ENCODE results near the gene HSPA2.
A peak's percentile ranks its signal among the peaks of the same experiment; 100 is the strongest.
"Not testable (repeated sequence)": the region's sequence is repeated elsewhere in the genome, so short reads cannot be mapped to it uniquely, and the experiment has no call there.

Gene HSPA2

DNA sequence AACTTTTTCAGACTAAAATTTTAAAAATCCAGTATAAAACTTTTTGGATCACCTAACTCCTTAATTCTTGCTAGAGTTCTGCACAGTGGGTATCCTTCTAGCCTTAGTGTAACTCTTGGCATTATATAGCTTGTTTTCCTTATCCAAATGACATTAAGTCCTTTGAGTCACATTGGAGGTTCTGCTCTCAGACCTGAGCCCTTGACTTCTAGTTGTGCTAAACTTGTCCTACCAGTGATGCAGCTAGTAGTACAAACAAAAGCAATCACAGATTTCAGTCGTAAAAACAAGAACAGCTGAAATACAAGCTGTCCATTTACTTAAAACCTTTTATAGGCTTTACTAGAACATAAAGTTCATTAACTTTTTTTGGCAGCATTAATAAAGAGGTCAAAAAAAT, 25.5 kb upstream of the HSPA2 start:
- DNase-seq (ENCODE audit: low read depth), result no peak

DNA sequence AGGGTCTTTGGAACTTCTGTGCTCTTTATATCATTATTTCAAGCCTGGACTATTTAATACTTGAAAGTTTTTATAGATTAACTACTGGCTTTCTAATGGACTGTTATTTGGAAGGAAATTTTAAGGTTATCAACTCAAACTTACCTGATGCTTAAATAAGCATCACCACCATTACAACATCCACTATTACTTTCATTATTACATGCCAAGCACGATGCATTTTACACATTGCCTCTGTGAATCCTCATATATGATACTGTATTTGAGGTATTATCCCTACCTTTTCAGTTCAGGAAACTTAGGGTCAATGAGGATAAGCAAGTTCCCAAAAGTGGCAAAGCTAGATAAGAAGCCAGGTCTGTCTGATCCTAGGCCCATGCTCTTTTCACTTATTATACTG, 23.6 kb upstream of the HSPA2 start:
- DNase-seq (ENCODE audit: low read depth), result no peak

DNA sequence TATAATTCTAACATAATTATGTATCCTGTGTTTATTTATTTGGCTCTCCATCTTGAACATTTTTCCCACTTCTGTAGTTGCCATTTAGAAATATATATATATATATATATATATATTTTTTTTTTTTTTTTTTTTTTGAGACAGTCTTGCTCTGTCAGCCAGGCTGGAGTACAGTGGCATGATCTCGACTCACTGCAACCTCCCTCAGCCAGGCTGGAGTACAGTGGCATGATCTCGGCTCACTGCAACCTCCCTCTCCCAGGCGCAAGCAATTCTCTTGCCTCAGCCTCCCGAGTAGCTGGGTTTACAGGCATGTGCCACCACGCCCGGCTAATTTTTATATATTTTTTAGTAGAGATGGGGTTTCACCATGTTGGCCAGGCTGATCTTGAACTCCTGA, 22.9 kb upstream of the HSPA2 start:
- DNase-seq (ENCODE audit: low read depth), result not testable (repeated sequence)

DNA sequence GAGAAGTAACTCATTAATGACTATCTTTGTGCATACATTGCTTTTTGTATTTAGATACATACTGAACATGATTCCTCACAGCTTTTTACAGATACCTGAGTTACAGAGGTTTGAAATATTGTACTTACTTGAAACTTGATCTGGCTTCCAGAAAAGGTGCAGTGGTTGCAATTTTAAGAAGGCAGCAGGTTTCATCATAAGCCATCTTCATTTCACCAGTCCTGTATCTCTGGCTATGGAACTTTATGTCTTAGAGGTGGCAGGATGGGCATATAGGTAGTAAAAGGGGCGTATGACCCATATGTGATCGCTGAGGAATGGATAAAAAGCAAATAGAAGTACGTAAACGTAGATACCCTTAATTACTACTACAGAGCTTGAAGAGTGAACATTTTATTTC, 22.3 kb upstream of the HSPA2 start:
- no peak for DNase-seq (ENCODE audit: low read depth)

DNA sequence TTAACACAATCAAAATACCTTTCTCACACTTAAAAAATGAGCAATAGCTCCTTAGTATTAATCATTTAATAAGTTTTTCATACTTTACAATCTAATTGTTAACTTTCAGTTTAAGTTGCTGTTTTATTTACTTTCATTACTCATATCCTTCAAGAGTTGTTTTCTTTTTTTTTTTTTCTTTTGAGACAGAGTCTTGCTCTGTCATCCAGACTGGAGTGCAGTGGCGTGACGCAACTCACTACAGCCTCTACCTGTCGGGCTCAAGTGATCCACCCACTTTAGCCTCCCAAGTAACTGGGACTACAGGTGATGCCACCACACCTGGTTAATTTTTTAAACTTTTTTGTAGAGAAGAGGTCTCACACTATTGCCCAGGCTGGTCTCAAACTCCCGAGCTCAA, 19.8 kb upstream of the HSPA2 start:
- no peak for DNase-seq (ENCODE audit: low read depth)

DNA sequence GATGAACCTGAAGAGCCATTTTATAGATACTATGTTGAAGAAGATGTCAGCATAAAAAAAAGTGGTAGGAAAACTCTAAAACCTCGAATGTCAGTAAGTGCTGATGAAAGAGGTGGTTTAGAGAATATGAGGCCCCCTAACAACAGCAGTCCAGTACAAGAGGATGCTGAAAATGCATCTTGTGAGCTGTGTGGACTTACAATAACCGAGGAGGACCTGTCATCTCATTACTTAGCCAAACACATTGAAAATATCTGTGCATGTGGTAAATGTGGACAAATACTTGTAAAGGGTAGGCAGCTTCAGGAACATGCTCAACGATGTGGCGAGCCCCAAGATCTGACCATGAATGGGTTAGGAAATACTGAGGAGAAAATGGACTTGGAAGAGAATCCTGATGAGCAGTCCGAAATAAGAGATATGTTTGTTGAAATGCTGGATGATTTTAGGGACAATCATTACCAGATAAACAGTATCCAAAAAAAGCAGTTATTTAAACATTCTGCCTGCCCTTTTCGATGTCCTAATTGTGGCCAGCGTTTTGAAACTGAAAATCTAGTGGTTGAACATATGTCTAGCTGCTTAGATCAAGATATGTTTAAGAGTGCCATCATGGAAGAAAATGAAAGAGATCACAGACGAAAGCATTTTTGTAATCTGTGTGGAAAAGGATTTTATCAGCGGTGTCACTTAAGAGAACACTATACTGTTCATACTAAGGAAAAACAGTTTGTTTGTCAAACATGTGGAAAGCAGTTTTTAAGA, 17.8 kb upstream of the HSPA2 start:
- DNase-seq (ENCODE audit: low read depth), result no peak

DNA sequence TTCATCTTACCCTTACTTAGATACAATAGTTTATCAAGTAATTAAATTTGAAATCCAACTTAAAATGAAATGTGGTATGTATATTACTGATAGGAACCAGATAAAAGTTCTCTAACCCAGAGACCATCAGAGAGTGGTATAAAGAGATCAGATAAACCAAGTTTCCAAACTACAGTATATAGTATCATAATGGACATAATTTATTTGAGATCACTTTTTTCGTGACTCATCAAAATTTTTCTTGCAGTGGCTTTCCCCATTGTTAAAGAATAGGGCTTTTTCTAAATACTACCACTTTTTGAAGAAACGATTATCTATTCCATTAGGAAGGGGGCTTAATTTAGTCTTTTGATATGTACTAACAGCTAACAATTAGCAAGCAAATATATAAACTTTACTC, 15.2 kb upstream of the HSPA2 start:
- no peak for DNase-seq (ENCODE audit: low read depth)

DNA sequence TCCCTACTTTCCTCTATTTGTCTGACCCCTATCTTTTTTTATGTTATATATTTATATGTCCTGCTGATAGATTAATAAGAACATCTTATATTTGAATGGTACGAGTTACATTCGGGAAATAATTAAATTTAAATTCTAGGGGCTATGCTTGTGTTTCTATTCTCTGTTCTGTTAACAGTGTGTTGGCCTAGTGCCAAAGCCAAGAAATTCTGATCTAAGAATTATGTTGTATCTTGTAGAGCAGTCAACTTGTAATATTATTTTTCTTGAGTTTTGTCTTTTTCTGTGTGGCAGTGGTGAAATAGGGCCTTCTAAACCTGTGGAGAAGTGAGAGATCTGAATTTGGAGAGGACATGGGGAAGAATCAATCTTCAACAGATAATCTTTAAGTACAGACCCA, 9.0 kb upstream of the HSPA2 start:
- no peak for DNase-seq (ENCODE audit: low read depth)

DNA sequence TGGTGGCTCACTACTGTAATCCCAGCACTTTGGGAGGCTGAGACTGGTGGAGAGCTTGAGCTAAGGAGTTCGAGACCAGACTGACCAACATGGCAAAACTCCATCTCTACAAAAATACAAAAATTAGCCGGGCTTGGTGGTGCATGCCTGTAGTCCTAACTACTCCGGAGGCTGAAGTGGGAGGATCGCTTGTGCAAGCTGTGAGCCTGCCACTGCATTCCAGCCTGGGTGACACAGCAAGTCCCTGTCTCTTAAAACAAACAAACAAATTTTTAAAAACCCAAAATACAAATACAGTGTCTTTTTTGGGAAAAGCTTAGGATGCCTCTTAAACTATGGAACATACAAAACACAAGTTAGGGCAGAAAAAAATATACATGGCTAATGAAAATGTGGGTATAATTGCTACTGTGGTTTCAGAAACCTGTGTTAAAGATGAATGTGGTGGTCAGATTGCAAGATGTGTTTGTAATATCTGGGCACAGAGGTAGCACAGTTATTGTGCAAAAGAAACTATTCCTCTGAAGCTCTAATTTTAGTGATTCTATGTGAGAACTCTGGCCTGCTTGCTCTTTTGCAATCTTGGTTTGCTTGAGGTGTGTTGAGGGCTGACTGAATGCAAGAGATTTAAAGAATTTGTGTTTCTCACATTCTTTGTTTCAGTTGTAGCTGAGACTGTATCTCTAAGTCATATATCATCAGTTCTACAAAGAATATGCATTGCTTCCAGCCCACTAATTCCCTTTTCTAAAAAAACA, 3.9 kb upstream of the HSPA2 start:
- no peak for DNase-seq (ENCODE audit: low read depth)

DNA sequence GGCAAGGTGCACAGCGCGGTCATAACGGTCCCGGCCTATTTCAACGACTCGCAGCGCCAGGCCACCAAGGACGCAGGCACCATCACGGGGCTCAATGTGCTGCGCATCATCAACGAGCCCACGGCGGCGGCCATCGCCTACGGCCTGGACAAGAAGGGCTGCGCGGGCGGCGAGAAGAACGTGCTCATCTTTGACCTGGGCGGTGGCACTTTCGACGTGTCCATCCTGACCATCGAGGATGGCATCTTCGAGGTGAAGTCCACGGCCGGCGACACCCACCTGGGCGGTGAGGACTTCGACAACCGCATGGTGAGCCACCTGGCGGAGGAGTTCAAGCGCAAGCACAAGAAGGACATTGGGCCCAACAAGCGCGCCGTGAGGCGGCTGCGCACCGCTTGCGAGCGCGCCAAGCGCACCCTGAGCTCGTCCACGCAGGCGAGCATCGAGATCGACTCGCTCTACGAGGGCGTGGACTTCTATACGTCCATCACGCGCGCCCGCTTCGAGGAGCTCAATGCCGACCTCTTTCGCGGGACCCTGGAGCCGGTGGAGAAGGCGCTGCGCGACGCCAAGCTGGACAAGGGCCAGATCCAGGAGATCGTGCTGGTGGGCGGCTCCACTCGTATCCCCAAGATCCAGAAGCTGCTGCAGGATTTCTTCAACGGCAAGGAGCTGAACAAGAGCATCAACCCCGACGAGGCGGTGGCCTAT, 875 bp downstream of the HSPA2 start:
- no peak for DNase-seq (ENCODE audit: low read depth)

DNA sequence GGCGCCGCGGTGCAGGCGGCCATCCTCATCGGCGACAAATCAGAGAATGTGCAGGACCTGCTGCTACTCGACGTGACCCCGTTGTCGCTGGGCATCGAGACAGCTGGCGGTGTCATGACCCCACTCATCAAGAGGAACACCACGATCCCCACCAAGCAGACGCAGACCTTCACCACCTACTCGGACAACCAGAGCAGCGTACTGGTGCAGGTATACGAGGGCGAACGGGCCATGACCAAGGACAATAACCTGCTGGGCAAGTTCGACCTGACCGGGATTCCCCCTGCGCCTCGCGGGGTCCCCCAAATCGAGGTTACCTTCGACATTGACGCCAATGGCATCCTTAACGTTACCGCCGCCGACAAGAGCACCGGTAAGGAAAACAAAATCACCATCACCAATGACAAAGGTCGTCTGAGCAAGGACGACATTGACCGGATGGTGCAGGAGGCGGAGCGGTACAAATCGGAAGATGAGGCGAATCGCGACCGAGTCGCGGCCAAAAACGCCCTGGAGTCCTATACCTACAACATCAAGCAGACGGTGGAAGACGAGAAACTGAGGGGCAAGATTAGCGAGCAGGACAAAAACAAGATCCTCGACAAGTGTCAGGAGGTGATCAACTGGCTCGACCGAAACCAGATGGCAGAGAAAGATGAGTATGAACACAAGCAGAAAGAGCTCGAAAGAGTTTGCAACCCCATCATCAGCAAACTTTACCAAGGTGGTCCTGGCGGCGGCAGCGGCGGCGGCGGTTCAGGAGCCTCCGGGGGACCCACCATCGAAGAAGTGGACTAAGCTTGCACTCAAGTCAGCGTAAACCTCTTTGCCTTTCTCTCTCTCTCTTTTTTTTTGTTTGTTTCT, 1.7 kb downstream of the HSPA2 start:
- no peak for DNase-seq (ENCODE audit: low read depth)

DNA sequence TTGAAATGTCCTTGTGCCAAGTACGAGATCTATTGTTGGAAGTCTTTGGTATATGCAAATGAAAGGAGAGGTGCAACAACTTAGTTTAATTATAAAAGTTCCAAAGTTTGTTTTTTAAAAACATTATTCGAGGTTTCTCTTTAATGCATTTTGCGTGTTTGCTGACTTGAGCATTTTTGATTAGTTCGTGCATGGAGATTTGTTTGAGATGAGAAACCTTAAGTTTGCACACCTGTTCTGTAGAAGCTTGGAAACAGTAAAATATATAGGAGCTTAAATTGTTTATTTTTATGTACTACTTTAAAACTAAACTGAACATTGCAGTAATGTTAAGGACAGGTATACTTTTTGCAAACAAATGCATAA, 2.3 kb downstream of the HSPA2 start:
- DNase-seq (ENCODE audit: low read depth), result no peak

DNA sequence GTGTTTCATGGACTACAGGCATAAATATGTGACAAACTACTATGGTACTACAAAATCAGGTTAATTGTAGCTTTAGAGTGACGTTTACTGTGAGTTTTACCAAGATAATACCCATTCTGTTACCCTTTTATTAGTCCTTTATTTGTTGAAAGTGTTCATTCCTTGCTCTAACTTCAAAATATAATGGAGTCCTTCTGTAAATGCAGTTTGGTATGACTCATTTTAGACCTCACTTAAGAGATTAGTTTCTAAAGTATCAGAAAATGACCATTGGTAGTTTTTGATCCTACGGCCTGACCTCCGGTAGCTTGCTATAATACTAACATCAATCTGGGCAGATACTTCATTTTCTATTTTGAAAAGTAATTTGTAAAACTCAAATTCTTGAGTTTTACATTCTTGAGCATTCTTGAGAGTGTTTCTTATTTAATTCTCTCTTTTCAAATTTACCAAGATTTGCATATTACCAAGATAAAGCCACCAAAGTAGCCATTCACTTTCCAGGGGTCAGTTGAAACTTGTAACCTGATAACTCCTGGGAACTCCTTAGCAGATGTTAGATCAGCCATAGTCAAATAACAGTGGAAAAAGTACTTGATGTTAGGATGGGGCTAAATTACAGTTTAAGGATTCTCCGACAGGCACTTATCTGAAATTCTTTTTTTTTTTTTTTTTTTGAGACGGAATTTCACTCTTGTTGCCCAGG, 4.2 kb downstream of the HSPA2 start:
- DNase-seq (ENCODE audit: low read depth), result no peak

DNA sequence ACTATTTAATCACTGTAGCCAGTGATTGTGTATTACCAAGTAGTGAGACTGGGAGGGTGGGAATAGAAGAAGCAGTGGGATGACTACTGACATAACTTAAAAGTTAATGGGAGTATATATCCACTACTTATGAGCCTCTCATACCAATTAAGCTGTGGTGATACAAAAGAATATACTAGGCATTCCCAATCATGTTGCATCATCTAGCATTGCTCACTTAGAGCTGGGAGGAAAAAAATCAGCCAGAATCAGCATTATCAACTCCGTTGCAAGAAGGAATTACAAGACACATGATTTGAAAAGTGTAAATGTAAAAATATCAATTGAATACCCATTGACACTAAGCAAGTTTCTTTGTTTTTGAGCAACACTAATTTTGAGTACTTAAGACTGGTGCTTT, 8.5 kb downstream of the HSPA2 start:
- no peak for DNase-seq (ENCODE audit: low read depth)

DNA sequence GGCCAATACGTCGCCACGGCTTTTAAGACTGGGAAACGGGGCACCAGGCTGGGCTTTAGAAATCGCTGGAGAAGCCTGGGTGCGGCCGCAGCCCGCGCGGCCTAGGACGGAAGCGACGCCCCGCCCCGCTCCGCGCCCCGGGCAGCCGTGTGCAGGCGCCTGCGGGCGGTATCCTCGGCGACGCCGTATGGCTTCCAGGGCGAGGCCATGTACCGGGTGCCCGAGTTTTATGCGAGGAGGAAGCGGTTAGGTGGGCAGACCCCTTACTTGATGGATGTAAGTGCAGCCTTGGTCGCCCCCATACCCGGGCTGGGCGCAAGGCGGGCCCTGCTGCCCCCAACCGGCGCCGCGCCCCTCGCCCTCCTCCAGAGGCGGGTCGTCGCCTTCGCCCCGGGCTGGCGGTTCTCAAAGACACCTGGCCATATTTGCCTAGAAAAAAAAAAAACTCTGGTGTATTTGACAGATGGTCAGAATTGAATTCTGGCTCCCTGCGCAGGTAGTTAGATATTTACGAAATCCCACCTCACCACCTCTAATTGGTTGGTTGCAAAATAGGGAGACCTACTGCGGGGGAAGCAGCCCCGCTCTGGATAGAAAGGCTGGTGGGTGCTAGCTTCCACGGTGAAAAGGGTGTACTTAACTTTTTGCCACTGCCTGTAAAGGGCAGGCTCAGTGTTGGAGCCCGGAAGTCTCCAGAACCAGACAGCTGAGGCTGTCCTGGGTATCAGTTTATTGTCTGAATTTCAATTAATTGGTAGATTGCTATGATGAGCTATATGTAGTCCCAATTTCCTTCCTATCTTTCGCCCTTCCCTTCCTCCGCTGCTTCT, 9.5 kb downstream of the HSPA2 start, which contains the start of gene PPP1R36:
TSS of gene PPP1R36 (plus strand) at position 171 of the 830 bp plus-strand sequence. CDS start at position 208, 37 bp downstream.
- no peak for DNase-seq (ENCODE audit: low read depth)

DNA sequence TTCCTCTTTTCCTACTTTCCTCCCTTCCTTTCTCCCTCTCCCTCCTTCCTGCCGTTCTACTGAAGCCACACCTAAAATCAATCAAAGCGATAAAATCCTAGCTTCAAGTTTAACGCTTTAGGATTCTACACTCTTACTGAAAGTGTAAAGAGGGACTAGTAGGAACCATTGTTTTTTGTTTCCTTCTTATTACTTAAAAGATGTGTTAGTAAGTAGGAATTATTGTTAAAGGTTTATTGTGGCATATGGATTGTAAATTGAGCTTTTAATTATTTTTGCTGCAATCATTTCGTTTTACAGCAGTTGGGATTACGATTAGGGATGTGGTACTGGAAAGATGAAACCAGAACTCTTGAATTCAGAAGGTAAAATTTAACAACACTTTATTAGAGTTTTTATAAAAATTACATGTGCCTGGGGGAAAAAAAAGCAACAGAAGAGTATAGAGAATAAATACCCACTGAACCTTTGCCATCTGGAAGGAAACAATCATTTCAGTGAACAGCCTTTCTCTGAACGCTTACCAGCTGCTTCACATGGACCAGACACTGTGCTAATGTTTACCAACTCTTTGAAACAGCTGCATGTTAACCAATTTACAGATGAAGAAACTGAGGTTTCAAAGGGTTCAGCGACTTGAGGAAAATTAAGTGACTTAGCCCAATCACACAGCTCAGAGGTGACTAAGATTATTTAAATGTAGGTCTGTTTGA, 10.2 kb downstream of the HSPA2 start:
- no peak for DNase-seq (ENCODE audit: low read depth)

DNA sequence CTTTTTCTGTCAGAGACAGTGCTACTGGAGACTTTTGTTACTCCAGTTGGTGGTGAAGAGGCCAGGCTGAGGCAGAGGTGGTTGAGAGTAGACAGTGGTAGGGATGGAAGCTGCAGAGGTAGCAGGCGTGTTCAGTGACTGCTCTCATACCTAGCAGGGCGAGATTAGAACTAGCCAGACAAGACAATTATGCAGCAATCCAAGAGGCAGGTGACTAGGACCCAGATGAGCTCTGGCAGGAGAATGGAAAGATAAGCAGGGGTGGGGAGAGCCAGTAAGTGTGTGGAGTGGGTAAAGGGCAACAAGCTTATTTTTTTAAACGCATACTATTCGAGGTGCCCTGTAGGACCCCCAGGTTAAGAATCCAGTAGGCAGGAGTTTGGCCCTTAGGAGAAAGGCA, 14.0 kb downstream of the HSPA2 start:
- DNase-seq (ENCODE audit: low read depth), result no peak

DNA sequence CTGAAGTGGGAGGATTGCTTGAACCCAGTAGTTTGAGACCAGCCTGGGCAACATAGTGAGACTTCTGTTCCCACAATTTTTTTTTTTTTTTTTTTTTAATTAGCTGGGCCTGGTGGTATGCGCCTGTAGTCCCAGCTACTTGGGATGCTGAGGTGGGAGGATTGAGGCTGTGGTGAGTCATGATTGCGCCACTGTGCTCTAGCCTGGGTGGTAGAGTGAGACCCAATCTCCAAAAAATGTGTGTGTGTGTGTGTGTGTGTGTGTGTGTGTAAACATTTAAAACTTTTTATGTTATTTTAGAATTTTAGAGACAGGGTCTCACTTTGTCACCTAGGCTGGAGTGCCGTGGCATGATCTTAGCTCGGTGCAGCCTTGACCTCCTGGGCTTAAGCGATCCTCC, 16.0 kb downstream of the HSPA2 start:
- peak; percentile 49 for DNase-seq (ENCODE audit: low read depth)

DNA sequence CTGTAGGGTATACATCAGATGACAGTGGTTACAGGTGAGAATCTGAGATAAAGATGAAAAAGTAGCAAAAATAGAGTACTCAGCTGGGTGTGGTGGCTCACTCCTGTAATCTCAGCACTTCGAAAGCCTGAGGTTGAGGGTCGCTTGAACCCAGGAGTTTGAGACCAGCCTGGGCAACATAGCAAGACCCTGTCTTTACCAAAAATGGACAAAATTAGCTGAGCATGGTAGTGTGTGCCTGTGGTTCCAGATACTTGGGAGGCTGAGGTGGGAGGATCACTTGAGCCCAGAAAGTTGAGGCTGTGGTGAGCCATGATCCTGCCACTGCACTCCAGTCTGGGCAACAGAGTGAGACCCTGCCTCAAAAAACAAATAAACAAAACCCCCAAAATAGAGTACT, 17.7 kb downstream of the HSPA2 start:
- not testable (repeated sequence) for DNase-seq (ENCODE audit: low read depth)

DNA sequence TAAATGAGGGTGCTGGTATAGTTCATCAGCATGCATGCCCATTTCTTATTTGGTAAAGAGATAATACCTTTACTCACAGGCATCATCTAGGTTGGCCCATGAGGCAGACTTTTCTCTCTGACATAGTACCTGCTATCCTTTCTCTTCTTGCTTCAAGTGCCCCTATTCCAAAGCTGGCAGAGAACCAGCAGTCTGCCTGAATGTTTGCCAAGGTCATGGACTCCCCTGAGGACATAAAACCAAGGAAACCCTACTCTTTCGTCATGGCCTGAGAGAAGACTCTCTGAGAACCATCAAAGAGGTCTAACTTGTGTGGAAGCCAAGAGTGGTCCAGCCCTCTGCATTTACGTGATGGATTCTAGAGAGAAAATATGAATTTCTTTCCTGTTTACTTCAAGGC, 21.1 kb downstream of the HSPA2 start:
- no peak for DNase-seq (ENCODE audit: low read depth)

Data from fibroblast of the conjunctiva (primary cell).